ENCODE results near the gene MEGF9. TPM values are rescaled to one million over a fixed set of nuclear protein-coding genes. Genes with fewer than 3 reads are reported as not detected.

MEGF9 gene
- total RNA-seq, 1 donor from 2014 or later: 14.3 TPM

GRCh38 chr9:120628207-120628924 is 85.9 kb downstream of the MEGF9 start:
- H3K4me1 ChIP-seq: no peaks in the 10 kb centered on the region
- H3K9me3 ChIP-seq: no peaks in the 10 kb centered on the region
- no peak for DNase-seq (ENCODE audit: low spot score in 2 of 2)
- no peak overlapping the region for H3K27ac ChIP-seq
- no peaks in the 10 kb centered on the region for H3K36me3 ChIP-seq
- H3K4me3 ChIP-seq: no peak overlapping the region
- TF ChIP-seq, protein P1, sequence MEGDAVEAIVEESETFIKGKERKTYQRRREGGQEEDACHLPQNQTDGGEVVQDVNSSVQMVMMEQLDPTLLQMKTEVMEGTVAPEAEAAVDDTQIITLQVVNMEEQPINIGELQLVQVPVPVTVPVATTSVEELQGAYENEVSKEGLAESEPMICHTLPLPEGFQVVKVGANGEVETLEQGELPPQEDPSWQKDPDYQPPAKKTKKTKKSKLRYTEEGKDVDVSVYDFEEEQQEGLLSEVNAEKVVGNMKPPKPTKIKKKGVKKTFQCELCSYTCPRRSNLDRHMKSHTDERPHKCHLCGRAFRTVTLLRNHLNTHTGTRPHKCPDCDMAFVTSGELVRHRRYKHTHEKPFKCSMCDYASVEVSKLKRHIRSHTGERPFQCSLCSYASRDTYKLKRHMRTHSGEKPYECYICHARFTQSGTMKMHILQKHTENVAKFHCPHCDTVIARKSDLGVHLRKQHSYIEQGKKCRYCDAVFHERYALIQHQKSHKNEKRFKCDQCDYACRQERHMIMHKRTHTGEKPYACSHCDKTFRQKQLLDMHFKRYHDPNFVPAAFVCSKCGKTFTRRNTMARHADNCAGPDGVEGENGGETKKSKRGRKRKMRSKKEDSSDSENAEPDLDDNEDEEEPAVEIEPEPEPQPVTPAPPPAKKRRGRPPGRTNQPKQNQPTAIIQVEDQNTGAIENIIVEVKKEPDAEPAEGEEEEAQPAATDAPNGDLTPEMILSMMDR (IDR thresholded peaks at IDR 0.05): no peak
- intact Hi-C loops (cut with DNase I): loop anchor here (10.0 kb wide), 1 partner anchor 116 kb away; no protein-coding TSS in a partner anchor
- H3K27me3 ChIP-seq: no peaks in the 10 kb centered on the region

DNA sequence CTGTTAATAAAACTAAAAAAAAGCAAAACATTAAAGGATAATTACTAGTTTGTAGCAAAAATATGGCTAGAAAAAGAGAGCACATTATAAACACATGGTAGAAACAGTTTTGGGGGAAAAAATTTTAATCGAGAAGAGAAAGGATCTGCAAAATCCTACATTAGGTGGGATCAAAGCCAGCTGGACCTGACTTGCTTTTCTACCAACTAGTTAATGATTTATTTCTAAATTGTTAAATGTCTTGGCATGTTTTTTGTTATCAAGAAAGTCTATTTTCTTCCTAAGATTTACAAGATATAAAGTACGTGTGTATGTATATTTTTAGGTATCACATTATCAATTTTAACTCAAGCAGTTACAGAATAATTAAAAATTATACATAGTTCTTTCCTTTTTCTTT is 87.2 kb downstream of the MEGF9 start:
- H3K27me3 ChIP-seq: no peaks in the 10 kb centered on the region
- H3K4me3 ChIP-seq: no peak overlapping the region
- no peaks in the 10 kb centered on the region for H3K36me3 ChIP-seq
- H3K27ac ChIP-seq: no peak overlapping the region
- no peak for DNase-seq (ENCODE audit: low spot score in 2 of 2)
- H3K9me3 ChIP-seq: no peaks in the 10 kb centered on the region
- H3K4me1 ChIP-seq: no peaks in the 10 kb centered on the region
- intact Hi-C loops (cut with DNase I): loop anchor here (10.0 kb wide), 1 partner anchor 118 kb away; no protein-coding TSS in a partner anchor
- TF ChIP-seq, protein P1 (IDR thresholded peaks at IDR 0.05): no peak

GRCh38 chr9:120626512-120626911 is 87.8 kb downstream of the MEGF9 start:
- H3K36me3 ChIP-seq: no peaks in the 10 kb centered on the region
- TF ChIP-seq, protein P1 (IDR thresholded peaks at IDR 0.05): no peak
- no peaks in the 10 kb centered on the region for H3K9me3 ChIP-seq
- H3K27ac ChIP-seq: no peak overlapping the region
- no peaks in the 10 kb centered on the region for H3K4me1 ChIP-seq
- no peak for DNase-seq (ENCODE audit: low spot score in 2 of 2)
- H3K27me3 ChIP-seq: no peaks in the 10 kb centered on the region
- intact Hi-C loops (cut with DNase I): loop anchor here (10.0 kb wide), 1 partner anchor 118 kb away; no protein-coding TSS in a partner anchor
- no peak overlapping the region for H3K4me3 ChIP-seq

DNA sequence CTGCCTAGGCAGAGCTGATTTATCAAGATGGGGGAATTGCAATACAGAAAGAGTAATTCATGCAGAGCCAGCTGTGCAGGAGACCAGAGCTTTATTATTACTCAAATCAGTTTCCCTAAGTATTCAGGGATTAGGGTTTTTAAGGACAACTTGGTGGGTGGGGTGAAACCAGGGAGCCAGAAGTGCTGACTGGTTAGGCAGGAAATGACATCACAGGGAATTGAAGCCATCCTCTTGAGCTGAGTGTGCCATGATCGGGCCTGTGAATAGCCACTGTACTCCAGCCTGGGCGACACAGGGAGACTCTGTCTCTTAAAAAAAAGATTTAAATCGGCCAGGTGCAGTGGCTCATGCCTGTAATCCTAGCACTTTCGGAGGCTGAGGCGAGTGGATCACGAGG is 89.0 kb downstream of the MEGF9 start:
- no peak overlapping the region for H3K27ac ChIP-seq
- H3K9me3 ChIP-seq: no peaks in the 10 kb centered on the region
- H3K4me1 ChIP-seq: no peaks in the 10 kb centered on the region
- TF ChIP-seq, protein P1 (IDR thresholded peaks at IDR 0.05): no peak
- DNase-seq (ENCODE audit: low spot score in 2 of 2): no peak
- H3K4me3 ChIP-seq: no peak overlapping the region
- intact Hi-C loops (cut with DNase I): loop anchor here (10.0 kb wide), 1 partner anchor 120 kb away; no protein-coding TSS in a partner anchor
- H3K27me3 ChIP-seq: no peaks in the 10 kb centered on the region
- H3K36me3 ChIP-seq: no peaks in the 10 kb centered on the region

GRCh38 chr9:120622790-120623189 is 91.5 kb downstream of the MEGF9 start:
- H3K27me3 ChIP-seq: no peaks in the 10 kb centered on the region
- H3K9me3 ChIP-seq: no peaks in the 10 kb centered on the region
- H3K4me3 ChIP-seq: no peak overlapping the region
- H3K36me3 ChIP-seq: no peaks in the 10 kb centered on the region
- no peak overlapping the region for H3K27ac ChIP-seq
- no peak for DNase-seq (ENCODE audit: low spot score in 2 of 2)
- TF ChIP-seq, protein P1 (IDR thresholded peaks at IDR 0.05): no peak
- H3K4me1 ChIP-seq: no peaks in the 10 kb centered on the region
- intact Hi-C loops (cut with DNase I): loop anchor here (10.0 kb wide), 1 partner anchor 122 kb away; no protein-coding TSS in a partner anchor
